Smooth muscle cell (in vitro differentiated cells): Measurements from ENCODE around the gene CAPN14. TPM values are rescaled to one million over a fixed set of nuclear protein-coding genes. Genes with fewer than 3 reads are reported as not detected.
A peak's percentile ranks its signal among the peaks of the same experiment; 100 is the strongest.

ENCODE experiments used
- DNase-seq: peaks from one replicate; lab custom pipeline; 2025; ENCODE audit not compliant: unreplicated experiment; lab: John Stamatoyannopoulos, UW
- H2AFZ ChIP-seq: fragments of 200-600 bp; sonication (generic); 2 replicates; pipeline ENCODE4 v1.6.0; 2016; ENCODE audit warnings: antibody characterized with exemption, low read depth, mild to moderate bottlenecking
- H3F3A ChIP-seq: fragments of 200-600 bp; sonication (generic); 2 replicates; pipeline ENCODE4 v1.6.0; 2017; ENCODE audit warnings: antibody characterized with exemption, low read depth
- H3K27ac ChIP-seq: fragments of 200-600 bp; sonication (generic); 2 replicates; pipeline ENCODE4 v1.5.1; 2016; ENCODE audit warnings: low read depth, mild to moderate bottlenecking
- H3K27me3 ChIP-seq: fragments of 200-600 bp; sonication (generic); 2 replicates; pipeline ENCODE4 v1.6.1; 2016; ENCODE audit warnings: low read depth, mild to moderate bottlenecking
- H3K36me3 ChIP-seq: fragments of 200-600 bp; sonication (generic); 2 replicates; pipeline ENCODE4 v1.5.1; 2016; ENCODE audit warnings: low read depth
- H3K4me1 ChIP-seq: fragments of 200-600 bp; sonication (generic); 2 replicates; pipeline ENCODE4 v1.5.1; 2016; ENCODE audit warnings: low read depth
- H3K4me2 ChIP-seq: fragments of 200-600 bp; sonication (generic); 2 replicates; pipeline ENCODE4 v1.6.0; 2016; ENCODE audit warnings: mild to moderate bottlenecking
- H3K4me3 ChIP-seq: fragments of 200-600 bp; sonication (generic); 2 replicates; pipeline ENCODE4 v1.5.1; 2016; ENCODE audit warnings: mild to moderate bottlenecking
- H3K79me2 ChIP-seq: fragments of 200-600 bp; sonication (generic); 2 replicates; pipeline ENCODE4 v1.6.0; 2016; ENCODE audit warnings: low read depth, mild to moderate bottlenecking
- H3K9ac ChIP-seq: fragments of 200-600 bp; sonication (generic); 2 replicates; pipeline ENCODE4 v1.6.0; 2016; ENCODE audit warnings: low read depth
- H3K9me3 ChIP-seq: fragments of 200-600 bp; sonication (generic); replicated peaks from 2 replicates; pipeline ENCODE4 v1.5.1; 2016; ENCODE audit warnings: low read depth
- H4K20me1 ChIP-seq: fragments of 200-600 bp; sonication (generic); 2 replicates; pipeline ENCODE4 v1.6.0; 2016; ENCODE audit warnings: low read depth
- CTCF ChIP-seq: fragments of 200-600 bp; sonication (generic); IDR thresholded peaks from 2 replicates; pipeline ENCODE4 v1.5.1; 2017; ENCODE audit warnings: borderline replicate concordance, mild to moderate bottlenecking, antibody characterized with exemption; ENCODE audit not compliant: insufficient read depth, poor library complexity, severe bottlenecking
- WGBS: methylation state at CpG from one replicate; pipeline ENCODE4 v1.1.7; 2016; ENCODE audit warnings: low lambda C conversion rate; 5-methylcytosine and 5-hydroxymethylcytosine counted together
- polyA plus RNA-seq: library from polyadenylated mRNA; unstranded; fragments of >200 nt; fragmentation: Nextera tagmentation; extraction: Ambion mirVana; gene quantifications from 2 replicates; pipeline ENCODE4 v1.2.1, GENCODE V29; 2016
- small RNA-seq: library from RNA; depleted of rRNA; stranded (forward); fragments of <200 nt; gene quantifications from one replicate; pipeline ENCODE3, GENCODE V24; 2014
- total RNA-seq: library from RNA; depleted of rRNA; stranded (reverse); fragments of >200 nt; gene quantifications from 2 replicates; pipeline ENCODE4 v1.2.3, GENCODE V29; 2014

Gene CAPN14
- total and polyA plus RNA-seq, 2 experiments from 2014 or later = 0.13 to 0.55 TPM

GRCh38 chr2:31125918-31126695 lies 91.2 kb downstream of the CAPN14 start:
- WGBS = 32% methylated on average over 6 of the region's 6 CpGs

GRCh38 chr2:31124904-31125303 lies 92.4 kb downstream of the CAPN14 start:
- Histone ChIP-seq H3K27me3 (no peaks in the 10 kb centered on the region), H2AFZ (no peak overlapping the region), H4K20me1 (no peaks in the 10 kb centered on the region), H3F3A (peaks cover 4% of the 10 kb centered on the region), H3K4me1 (no peaks in the 10 kb centered on the region), H3K9me3 (no peaks in the 10 kb centered on the region), H3K36me3 (no peaks in the 10 kb centered on the region), H3K4me2 (no peak overlapping the region), H3K4me3 (no peak overlapping the region), H3K9ac (no peak overlapping the region), H3K27ac (no peak overlapping the region), H3K79me2 (no peaks in the 10 kb centered on the region)
- no peak for TF ChIP-seq CTCF
- DNase-seq = no peak
- 93% methylated on average over 4 of the region's 4 CpGs for WGBS

More at GRCh38 chr2:31125918-31126695, 91.2 kb downstream of the CAPN14 start:
- Histone ChIP-seq H2AFZ (no peak overlapping the region), H3K27ac (peak overlapping the region; percentile 45), H3K9ac (no peak overlapping the region), H3K4me1 (no peaks in the 10 kb centered on the region), H3K36me3 (no peaks in the 10 kb centered on the region), H3K79me2 (no peaks in the 10 kb centered on the region), H4K20me1 (no peaks in the 10 kb centered on the region), H3F3A (peaks cover 4% of the 10 kb centered on the region), H3K9me3 (no peaks in the 10 kb centered on the region), H3K4me2 (peak overlapping the region; percentile 37), H3K4me3 (no peak overlapping the region), H3K27me3 (no peaks in the 10 kb centered on the region)
- no peak for TF ChIP-seq CTCF
- DNase-seq = no peak

Small RNA genes lying within 50 kb of the gene (small RNA-seq; reads per million reads assigned to genes)
- not detected for gene RNA5SP90

Other genes starting within 250 kb of the CAPN14 start
- 0.63 and 2.0 TPM in 2 replicates for gene GALNT14, start 79.1 kb downstream of the CAPN14 start, total RNA-seq
- 1.0 TPM in 1 of 2 replicates, not detected in the other for gene GALNT14, start 79.1 kb downstream of the CAPN14 start, polyA plus RNA-seq
- gene EHD3, start 16.6 kb upstream of the CAPN14 start, total RNA-seq = 13.8 and 19.0 TPM in 2 replicates
- gene EHD3, start 16.6 kb upstream of the CAPN14 start, polyA plus RNA-seq = 12.4 and 15.5 TPM in 2 replicates
- 4.0 and 6.1 TPM in 2 replicates for gene XDH, start 197.2 kb upstream of the CAPN14 start, total RNA-seq
- gene XDH, start 197.2 kb upstream of the CAPN14 start, polyA plus RNA-seq = 0.37 and 2.0 TPM in 2 replicates